HepG2 (cell line): ENCODE results near the gene TSPYL4. TPM values are rescaled to one million over a fixed set of nuclear protein-coding genes. Genes with fewer than 3 reads are reported as not detected.

Source experiments
- ATAC-seq: fragments of 200-7000 bp; cut with Tn5 transposase; 3 replicates; pipeline ENCODE4 v1.9.1; 2020; ENCODE audit warnings: mild to moderate bottlenecking, moderate library complexity
- BruUV-seq: library from RNA; stranded (reverse); fragments of 400-500 nt; replicated peaks from 2 replicates; lab custom pipeline; 2021; lab: Mats Ljungman, UMichigan
- CTCF ChIA-PET: fragments of 300-600 bp; formaldehyde crosslinking; extraction: SDS; loops from one replicate; lab custom pipeline; 2021; ENCODE audit warnings: low total read pairs, inconsistent platforms, low intra/inter-chr PET ratio; lab: Yijun Ruan, JAX
- POLR2A ChIA-PET: fragments of 350-600 bp; sonication (Branson Sonifier 250); formaldehyde crosslinking; loops from one replicate; lab custom pipeline; 2020; ENCODE audit warnings: antibody characterized with exemption, inconsistent platforms; lab: Yijun Ruan, JAX
- DNase-seq: peaks from one replicate; pipeline ENCODE4 v3.0.0-alpha.2; 2015; ENCODE audit warnings: low spot score
- FAIRE-seq: peaks from 3 replicates; lab custom pipeline; 2011; peaks lifted over from hg19 to GRCh38; lab: Jason Lieb, UNC
- H2AFZ ChIP-seq: one replicate; pipeline ENCODE4 v1.6.1; 2011; ENCODE audit warnings: low read length, inconsistent platforms
- H3K27ac ChIP-seq: fragments of 300-600 bp; 3 replicates; pipeline ENCODE4 v1.8.0; 2011; ENCODE audit warnings: mixed run types, mild to moderate bottlenecking, mixed read lengths, low read length, inconsistent platforms; ENCODE audit not compliant: insufficient read depth; ENCODE audit errors: extremely low read length
- H3K27me3 ChIP-seq, 2 experiments: fragments of 200-600 bp in 1 of 2; 2 replicates in 1 of 2; 3 replicates in 1 of 2; pipeline versions ENCODE4 v1.6.0 to v1.8.0; 2011; ENCODE audit warnings: low read length in 2 of 2, mild to moderate bottlenecking in 2 of 2, moderate library complexity in 2 of 2, inconsistent platforms in 1 of 2; ENCODE audit not compliant: insufficient read depth in 2 of 2, control insufficient read depth in 1 of 2
- H3K36me3 ChIP-seq, 2 experiments: fragments of 200-600 bp in 1 of 2; replicated peaks in 1 of 2; 2 replicates in 1 of 2; 3 replicates in 1 of 2; pipeline versions ENCODE4 v1.5.1 to v1.8.0; 2011; ENCODE audit warnings: low read length in 2 of 2, inconsistent platforms in 1 of 2; ENCODE audit not compliant: insufficient read depth in 2 of 2, control insufficient read depth in 1 of 2
- H3K4me1 ChIP-seq: 2 replicates; pipeline ENCODE4 v1.5.1; 2012; ENCODE audit warnings: low read length, inconsistent platforms; ENCODE audit not compliant: insufficient read depth
- H3K4me2 ChIP-seq: 2 replicates; pipeline ENCODE4 v1.6.0; 2011; ENCODE audit warnings: low read depth, low read length, inconsistent platforms
- H3K4me3 ChIP-seq, 3 experiments: fragments of 200-600 bp in 1 of 3; sonication (generic), shearing (Covaris generic) in 1 of 3; replicated peaks in 1 of 3; 2 replicates each; pipeline ENCODE4 v1.5.1; 2011 to 2016; ENCODE audit warnings: low read length in 3 of 3, inconsistent platforms in 2 of 3, low read depth in 2 of 3, mild to moderate bottlenecking in 2 of 3, control low read depth in 1 of 3, mixed read lengths in 1 of 3; ENCODE audit not compliant: insufficient read depth in 1 of 3
- H3K79me2 ChIP-seq: one replicate; pipeline ENCODE4 v1.6.1; 2011; ENCODE audit warnings: low read length, inconsistent platforms; ENCODE audit not compliant: insufficient read depth
- H3K9ac ChIP-seq: 2 replicates; pipeline ENCODE4 v1.6.0; 2011; ENCODE audit warnings: mild to moderate bottlenecking, low read depth, low read length, inconsistent platforms; ENCODE audit not compliant: insufficient read depth
- H3K9me3 ChIP-seq: 2 replicates; pipeline ENCODE4 v1.5.1; 2012; ENCODE audit warnings: mild to moderate bottlenecking, low read length
- H4K20me1 ChIP-seq: 2 replicates; pipeline ENCODE4 v1.6.0; 2011; ENCODE audit warnings: inconsistent platforms, mild to moderate bottlenecking, low read length, moderate library complexity; ENCODE audit not compliant: insufficient read depth
- FOXA3 ChIP-seq: IDR thresholded peaks from 2 replicates; pipeline ENCODE4 v1.6.1; 2016; ENCODE audit warnings: missing genetic modification reagents, missing compliant biosample characterization
- GMEB1 ChIP-seq: sonication (generic); formaldehyde crosslinking; IDR thresholded peaks from 2 replicates; pipeline ENCODE4 v1.5.1; 2020; ENCODE audit warnings: missing genetic modification reagents, mild to moderate bottlenecking, borderline replicate concordance
- HIVEP1 ChIP-seq: sonication (generic); formaldehyde crosslinking; IDR thresholded peaks from 2 replicates; pipeline ENCODE4 v1.4.0; 2020; ENCODE audit warnings: mild to moderate bottlenecking, missing genetic modification reagents
- HNRNPK ChIP-seq: fragments of 200-400 bp; formaldehyde crosslinking; IDR thresholded peaks from 2 replicates; pipeline ENCODE4 v1.6.1; 2018; ENCODE audit warnings: low read length, low read depth, moderate library complexity, mild to moderate bottlenecking; ENCODE audit not compliant: poor library complexity, severe bottlenecking
- IRF9 ChIP-seq: sonication (generic); formaldehyde crosslinking; IDR thresholded peaks from 2 replicates; pipeline ENCODE4 v1.8.0; 2022; ENCODE audit warnings: missing genetic modification reagents, mild to moderate bottlenecking, borderline replicate concordance
- MIER2 ChIP-seq: IDR thresholded peaks from 2 replicates; pipeline ENCODE4 v1.6.1; 2016; ENCODE audit warnings: missing biosample characterization, missing genetic modification reagents
- POLR2A ChIP-seq, 2 experiments: IDR thresholded peaks; 2 replicates each; pipeline ENCODE4 v1.6.1; 2011; ENCODE audit warnings: low read depth in 2 of 2, low read length in 2 of 2, mild to moderate bottlenecking in 1 of 2, moderate library complexity in 1 of 2; ENCODE audit not compliant: insufficient read depth in 1 of 2
- RXRB ChIP-seq: IDR thresholded peaks from 2 replicates; pipeline ENCODE4 v1.6.1; 2016; ENCODE audit warnings: borderline replicate concordance, missing genetic modification reagents, missing compliant biosample characterization
- SSRP1 ChIP-seq: IDR thresholded peaks from 2 replicates; pipeline ENCODE4 v1.6.1; 2016; ENCODE audit warnings: control low read depth
- ZNF776 ChIP-seq: sonication (generic); formaldehyde crosslinking; IDR thresholded peaks from 2 replicates; pipeline ENCODE4 v1.4.0; 2020; ENCODE audit warnings: mild to moderate bottlenecking, missing genetic modification reagents
- WGBS: methylation state at CpG from one replicate; pipeline ENCODE4 v1.1.6; 2017; ENCODE audit warnings: low lambda C conversion rate; 5-methylcytosine and 5-hydroxymethylcytosine counted together
- in situ Hi-C: cut with HindIII; loops from 2 replicates; pipeline ENCODE4 v1.10.0; 2017; ENCODE audit warnings: low pct_unique_long_range_greater_than_20kb; ENCODE audit not compliant: extremely low pct_ligation_motif_present
- intact Hi-C: fragments of 100-400 bp; cut with micrococcal nuclease; formaldehyde crosslinking; loops from one replicate; pipeline ENCODE4 v1.10.0; 2022; ENCODE audit not compliant: unreplicated experiment
- polyA plus RNA-seq, 8 experiments: library from polyadenylated mRNA; depleted of rRNA in 3 of 8; stranded (reverse) in 7 of 8; unstranded in 1 of 8; fragments of >200 nt; fragmentation: Illumina TruSeq in 4 of 8; extraction: Trizol in 4 of 8; gene quantifications; 2 replicates each; pipeline versions ENCODE4 v1.2.1 to v1.2.3, GENCODE V29; 2011 to 2016; ENCODE audit warnings: low read depth in 4 of 8, missing spikeins in 1 of 8, mixed read lengths in 1 of 8; ENCODE audit not compliant: insufficient read depth in 1 of 8
- total RNA-seq, 5 experiments: library from RNA; depleted of rRNA; stranded (reverse); fragments of >200 nt; fragmentation: Illumina TruSeq; extraction: Trizol; gene quantifications; 2 replicates each; pipeline ENCODE4 v1.2.3, GENCODE V29; 2016; ENCODE audit warnings: low read depth in 1 of 5
- TF ChIP-seq, protein P1 (sequence below): sonication (generic); formaldehyde crosslinking; IDR thresholded peaks from 2 replicates; pipeline ENCODE4 v1.4.0; 2020; ENCODE audit warnings: low read depth, missing genetic modification reagents
- TF ChIP-seq, protein P2 (sequence below): IDR thresholded peaks from 2 replicates; pipeline ENCODE4 v1.6.1; 2012; ENCODE audit warnings: low read depth, low read length, improper control_type of control experiment

Gene TSPYL4
- total and polyA plus RNA-seq, 2 of the 13 experiments (the other 11 are each of a cell fraction or from before 2014, with no cell fraction given): 18.0 to 19.7 TPM

- Histone ChIP-seq H3K79me2 (peaks cover 22% of the 10 kb centered on the region), H3K9me3 (no peaks in the 10 kb centered on the region), H4K20me1 (no peaks in the 10 kb centered on the region), H3K27ac (no peak overlapping the region), H2AFZ (no peak overlapping the region), H3K36me3 (0 out of 5 replicates have a peak, but pooled peaks cover 0 to 2% of the 10 kb centered on the region in 2 experiments), H3K4me3 (no peak overlapping the region), H3K4me2 (peak overlapping the region; percentile 92), H3K4me1 (peaks cover 74% of the 10 kb centered on the region), H3K27me3 (no peaks in the 10 kb centered on the region), H3K9ac (no peak overlapping the region)
- WGBS: 97% methylated on average over 6 of the region's 6 CpGs
- POLR2A ChIA-PET: interaction anchor here (0.9 to 2.1 kb wide), 2 partner anchors 27 to 28 kb away, joined by 4 to 8 read pairs; partner anchors contain the start of gene TSPYL1
- in situ Hi-C loops: no loop called here
- intact Hi-C loops: loop anchor here (5.0 to 10.0 kb wide), 2 partner anchors 1233 to 1426 kb away; partner anchors contain the start of genes DCBLD1 and NUS1
- BruUV-seq: no TSS peak
- CTCF ChIA-PET: no interaction called here
- ATAC-seq (no peak), DNase-seq (no peak), FAIRE-seq (no peak)
- TF ChIP-seq HIVEP1 (CRISPR knock-in tag) (no peak), IRF9 (no peak), HNRNPK (peak; percentile 72), ZNF776 (no peak), MIER2 (CRISPR knock-in tag) (no peak), GMEB1 (no peak), SSRP1 (no peak), RXRB (CRISPR knock-in tag) (no peak), FOXA3 (no peak), POLR2A (IDR thresholded peaks at IDR 0.05; ENCODE audit: insufficient read depth in 1 of 2, low read depth in 2 of 2, low read length in 2 of 2) (peak in 1 of 2 experiments; percentile 17; a peak in 1 of 4 replicates)
- TF ChIP-seq, protein P1, sequence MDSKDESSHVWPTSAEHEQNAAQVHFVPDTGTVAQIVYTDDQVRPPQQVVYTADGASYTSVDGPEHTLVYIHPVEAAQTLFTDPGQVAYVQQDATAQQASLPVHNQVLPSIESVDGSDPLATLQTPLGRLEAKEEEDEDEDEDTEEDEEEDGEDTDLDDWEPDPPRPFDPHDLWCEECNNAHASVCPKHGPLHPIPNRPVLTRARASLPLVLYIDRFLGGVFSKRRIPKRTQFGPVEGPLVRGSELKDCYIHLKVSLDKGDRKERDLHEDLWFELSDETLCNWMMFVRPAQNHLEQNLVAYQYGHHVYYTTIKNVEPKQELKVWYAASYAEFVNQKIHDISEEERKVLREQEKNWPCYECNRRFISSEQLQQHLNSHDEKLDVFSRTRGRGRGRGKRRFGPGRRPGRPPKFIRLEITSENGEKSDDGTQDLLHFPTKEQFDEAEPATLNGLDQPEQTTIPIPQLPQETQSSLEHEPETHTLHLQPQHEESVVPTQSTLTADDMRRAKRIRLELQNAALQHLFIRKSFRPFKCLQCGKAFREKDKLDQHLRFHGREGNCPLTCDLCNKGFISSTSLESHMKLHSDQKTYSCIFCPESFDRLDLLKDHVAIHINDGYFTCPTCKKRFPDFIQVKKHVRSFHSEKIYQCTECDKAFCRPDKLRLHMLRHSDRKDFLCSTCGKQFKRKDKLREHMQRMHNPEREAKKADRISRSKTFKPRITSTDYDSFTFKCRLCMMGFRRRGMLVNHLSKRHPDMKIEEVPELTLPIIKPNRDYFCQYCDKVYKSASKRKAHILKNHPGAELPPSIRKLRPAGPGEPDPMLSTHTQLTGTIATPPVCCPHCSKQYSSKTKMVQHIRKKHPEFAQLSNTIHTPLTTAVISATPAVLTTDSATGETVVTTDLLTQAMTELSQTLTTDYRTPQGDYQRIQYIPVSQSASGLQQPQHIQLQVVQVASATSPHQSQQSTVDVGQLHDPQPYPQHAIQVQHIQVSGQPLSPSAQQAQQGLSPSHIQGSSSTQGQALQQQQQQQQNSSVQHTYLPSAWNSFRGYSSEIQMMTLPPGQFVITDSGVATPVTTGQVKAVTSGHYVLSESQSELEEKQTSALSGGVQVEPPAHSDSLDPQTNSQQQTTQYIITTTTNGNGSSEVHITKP (CRISPR knock-in tag): no peak
- TF ChIP-seq, protein P2, sequence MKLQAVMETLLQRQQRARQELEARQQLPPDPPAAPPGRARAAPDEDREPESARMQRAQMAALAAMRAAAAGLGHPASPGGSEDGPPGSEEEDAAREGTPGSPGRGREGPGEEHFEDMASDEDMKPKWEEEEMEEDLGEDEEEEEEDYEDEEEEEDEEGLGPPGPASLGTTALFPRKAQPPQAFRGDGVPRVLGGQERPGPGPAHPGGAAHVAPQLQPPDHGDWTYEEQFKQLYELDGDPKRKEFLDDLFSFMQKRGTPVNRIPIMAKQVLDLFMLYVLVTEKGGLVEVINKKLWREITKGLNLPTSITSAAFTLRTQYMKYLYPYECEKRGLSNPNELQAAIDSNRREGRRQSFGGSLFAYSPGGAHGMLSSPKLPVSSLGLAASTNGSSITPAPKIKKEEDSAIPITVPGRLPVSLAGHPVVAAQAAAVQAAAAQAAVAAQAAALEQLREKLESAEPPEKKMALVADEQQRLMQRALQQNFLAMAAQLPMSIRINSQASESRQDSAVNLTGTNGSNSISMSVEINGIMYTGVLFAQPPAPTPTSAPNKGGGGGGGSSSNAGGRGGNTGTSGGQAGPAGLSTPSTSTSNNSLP: no peak
These were observed 2.1 kb downstream of the TSPYL4 start for GRCh38 chr6:116251568-116252384.
